ENCODE measurements around the gene LAMC2.

Gene LAMC2

DNA sequence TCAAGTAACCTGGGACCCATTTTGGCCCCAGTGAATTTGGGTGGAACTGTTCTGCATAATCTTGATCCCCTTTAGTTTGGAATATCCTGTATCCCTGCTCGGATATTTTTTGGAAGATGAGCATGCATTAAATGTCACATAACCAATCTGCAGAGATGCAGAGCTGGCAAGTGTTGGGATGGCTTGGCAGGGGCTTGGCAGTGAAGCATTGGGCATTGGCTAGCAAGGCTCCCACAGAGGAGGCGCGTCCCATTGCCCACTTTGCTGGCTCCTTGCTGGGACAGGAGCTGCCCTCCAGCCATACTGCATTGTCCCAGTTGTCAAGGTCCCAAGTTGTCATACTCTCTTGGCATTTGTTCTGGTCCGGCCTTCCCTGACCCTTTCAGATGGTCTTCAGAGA, 29.9 kb downstream of the LAMC2 start:
- TF ChIP-seq CTCF (conservative IDR thresholded peaks at IDR 0.05; ENCODE audit: low read depth, low read length), result no peak
- H3K27ac ChIP-seq, result no peak overlapping the region
- no peaks in the 10 kb centered on the region for H3K4me1 ChIP-seq (ENCODE audit: low read depth, poor library complexity, severe bottlenecking)
- H3K36me3 ChIP-seq (ENCODE audit: insufficient read depth), result no peaks in the 10 kb centered on the region
- no peaks in the 10 kb centered on the region for H3K27me3 ChIP-seq (ENCODE audit: insufficient read depth, low read depth)
- H4K20me1 ChIP-seq (ENCODE audit: insufficient read depth), result no peaks in the 10 kb centered on the region
- no peak overlapping the region for H3K4me3 ChIP-seq (IDR thresholded peaks at IDR 0.05; ENCODE audit: insufficient read depth, low read depth, low read length)
- no peak overlapping the region for H3K9ac ChIP-seq
- no peak overlapping the region for H2AFZ ChIP-seq (ENCODE audit: low read depth)
- H3K79me2 ChIP-seq (ENCODE audit: insufficient read depth, low read depth), result no peaks in the 10 kb centered on the region
- no peak overlapping the region for H3K4me2 ChIP-seq

DNA sequence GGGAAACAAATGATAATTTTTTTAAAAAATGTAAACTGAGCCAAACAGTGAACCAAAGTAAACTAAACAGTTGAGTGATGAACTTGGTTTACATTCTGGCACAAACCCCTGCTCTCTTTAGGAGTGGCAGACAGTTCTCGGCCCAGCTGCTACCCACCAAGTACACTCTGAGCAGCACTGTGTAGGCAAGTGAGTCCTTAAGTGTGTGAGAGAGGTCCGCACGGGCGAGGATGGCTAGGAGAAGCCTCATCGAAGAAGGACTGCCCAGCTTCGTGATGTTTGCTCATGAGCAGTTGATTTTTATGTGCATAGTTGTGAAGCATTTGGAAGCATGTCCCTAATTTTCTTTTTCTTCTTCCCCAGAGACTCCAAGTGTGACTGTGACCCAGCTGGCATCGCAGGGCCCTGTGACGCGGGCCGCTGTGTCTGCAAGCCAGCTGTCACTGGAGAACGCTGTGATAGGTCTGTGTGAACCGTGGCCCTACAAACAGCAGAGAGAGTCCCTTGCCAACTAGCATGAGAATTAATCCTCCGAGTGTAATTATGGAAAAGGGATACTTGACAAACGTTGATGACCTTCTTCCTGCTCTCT, 32.1 kb downstream of the LAMC2 start:
- no peak overlapping the region for H2AFZ ChIP-seq (ENCODE audit: low read depth)

DNA sequence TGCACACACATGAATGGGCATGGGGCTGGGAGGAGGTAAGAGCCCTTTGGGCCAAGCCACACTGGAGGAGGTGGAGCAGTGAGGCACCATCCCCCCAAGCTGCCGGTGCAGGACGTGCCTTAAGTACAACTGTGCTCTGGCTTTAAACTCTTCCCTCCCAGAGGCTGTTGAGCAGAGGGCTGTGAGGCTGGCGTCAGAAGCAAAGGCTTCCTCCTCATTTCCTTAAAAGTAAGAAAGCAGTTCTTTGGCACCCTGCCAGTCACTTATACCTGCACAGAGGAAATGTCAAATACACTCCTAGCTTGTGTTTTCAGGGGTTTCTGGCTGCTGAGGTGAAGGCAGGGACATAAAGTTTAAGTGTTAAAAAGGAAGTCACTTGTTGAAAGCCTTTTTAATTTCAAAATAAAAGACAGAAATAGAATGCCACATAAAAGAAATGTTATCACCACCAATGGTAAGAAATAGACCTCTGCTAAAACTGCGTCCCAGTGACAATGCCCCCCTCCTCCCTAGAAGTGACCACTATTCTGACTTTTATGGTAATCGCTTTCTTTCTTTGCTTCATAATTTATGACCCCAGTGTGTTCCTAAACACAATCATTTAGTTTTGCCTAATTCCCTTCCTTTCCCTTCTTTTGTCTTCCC, 33.0 kb downstream of the LAMC2 start:
- Histone ChIP-seq H3K27ac (no peak overlapping the region), H3K9ac (no peak overlapping the region), H2AFZ (ENCODE audit: low read depth) (no peak overlapping the region), H3K4me1 (ENCODE audit: low read depth, poor library complexity, severe bottlenecking) (no peaks in the 10 kb centered on the region), H3K36me3 (ENCODE audit: insufficient read depth) (no peaks in the 10 kb centered on the region), H3K4me2 (no peak overlapping the region), H3K4me3 (IDR thresholded peaks at IDR 0.05; ENCODE audit: insufficient read depth, low read depth, low read length) (no peak overlapping the region), H4K20me1 (ENCODE audit: insufficient read depth) (no peaks in the 10 kb centered on the region), H3K79me2 (ENCODE audit: insufficient read depth, low read depth) (no peaks in the 10 kb centered on the region), H3K27me3 (ENCODE audit: insufficient read depth, low read depth) (no peaks in the 10 kb centered on the region)
- TF ChIP-seq CTCF (conservative IDR thresholded peaks at IDR 0.05; ENCODE audit: low read depth, low read length), result no peak

More for the DNA sequence above, 32.1 kb downstream of the LAMC2 start:
- TF ChIP-seq CTCF (conservative IDR thresholded peaks at IDR 0.05; ENCODE audit: low read depth, low read length), result no peak
- Histone ChIP-seq H3K9ac (no peak overlapping the region), H3K27me3 (ENCODE audit: insufficient read depth, low read depth) (no peaks in the 10 kb centered on the region), H4K20me1 (ENCODE audit: insufficient read depth) (no peaks in the 10 kb centered on the region), H3K4me1 (ENCODE audit: low read depth, poor library complexity, severe bottlenecking) (no peaks in the 10 kb centered on the region), H3K79me2 (ENCODE audit: insufficient read depth, low read depth) (no peaks in the 10 kb centered on the region), H3K4me2 (no peak overlapping the region), H3K4me3 (IDR thresholded peaks at IDR 0.05; ENCODE audit: insufficient read depth, low read depth, low read length) (no peak overlapping the region), H3K36me3 (ENCODE audit: insufficient read depth) (no peaks in the 10 kb centered on the region), H3K27ac (no peak overlapping the region)

DNA sequence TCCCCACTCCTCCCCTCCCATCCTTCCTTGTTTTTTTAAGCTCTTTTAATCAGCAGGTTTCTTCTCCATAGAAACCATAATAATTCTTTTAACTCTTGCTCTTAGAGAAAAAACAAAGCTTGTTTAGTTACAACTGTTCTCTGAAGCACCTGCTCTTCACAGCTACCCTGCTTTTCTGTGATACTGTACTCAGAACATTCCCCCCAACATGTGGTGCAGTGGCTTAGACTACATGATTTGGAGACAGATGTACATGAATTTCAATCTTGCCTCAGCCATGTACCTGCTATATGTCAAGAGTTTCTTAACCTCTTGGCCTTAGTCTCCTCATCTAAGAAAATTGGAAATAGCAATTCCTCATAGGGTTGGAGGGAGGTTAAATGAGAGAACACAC, 33.5 kb downstream of the LAMC2 start:
- Histone ChIP-seq H3K9ac (no peak overlapping the region), H4K20me1 (ENCODE audit: insufficient read depth) (no peaks in the 10 kb centered on the region), H3K27me3 (ENCODE audit: insufficient read depth, low read depth) (no peaks in the 10 kb centered on the region), H3K4me1 (ENCODE audit: low read depth, poor library complexity, severe bottlenecking) (no peaks in the 10 kb centered on the region), H2AFZ (ENCODE audit: low read depth) (no peak overlapping the region), H3K4me3 (IDR thresholded peaks at IDR 0.05; ENCODE audit: insufficient read depth, low read depth, low read length) (no peak overlapping the region), H3K36me3 (ENCODE audit: insufficient read depth) (no peaks in the 10 kb centered on the region), H3K4me2 (no peak overlapping the region), H3K27ac (no peak overlapping the region), H3K79me2 (ENCODE audit: insufficient read depth, low read depth) (no peaks in the 10 kb centered on the region)
- no peak for TF ChIP-seq CTCF (conservative IDR thresholded peaks at IDR 0.05; ENCODE audit: low read depth, low read length)

Measured in KMS-11 (cell line).